Stimulated activated CD8-positive, alpha-beta memory T cell treated with anti-CD3 and anti-CD28 coated beads, Interleukin-2, amount 100 ng/mL, for 1 hour (primary cell): Measurements from ENCODE around the gene NUDT2.

Experiments
- DNase-seq, 2 donors: peaks; one replicate each; pipeline ENCODE4 v3.0.0-alpha.2; 2020; ENCODE audit warnings: low read depth in 2 of 2

NUDT2 gene

DNA sequence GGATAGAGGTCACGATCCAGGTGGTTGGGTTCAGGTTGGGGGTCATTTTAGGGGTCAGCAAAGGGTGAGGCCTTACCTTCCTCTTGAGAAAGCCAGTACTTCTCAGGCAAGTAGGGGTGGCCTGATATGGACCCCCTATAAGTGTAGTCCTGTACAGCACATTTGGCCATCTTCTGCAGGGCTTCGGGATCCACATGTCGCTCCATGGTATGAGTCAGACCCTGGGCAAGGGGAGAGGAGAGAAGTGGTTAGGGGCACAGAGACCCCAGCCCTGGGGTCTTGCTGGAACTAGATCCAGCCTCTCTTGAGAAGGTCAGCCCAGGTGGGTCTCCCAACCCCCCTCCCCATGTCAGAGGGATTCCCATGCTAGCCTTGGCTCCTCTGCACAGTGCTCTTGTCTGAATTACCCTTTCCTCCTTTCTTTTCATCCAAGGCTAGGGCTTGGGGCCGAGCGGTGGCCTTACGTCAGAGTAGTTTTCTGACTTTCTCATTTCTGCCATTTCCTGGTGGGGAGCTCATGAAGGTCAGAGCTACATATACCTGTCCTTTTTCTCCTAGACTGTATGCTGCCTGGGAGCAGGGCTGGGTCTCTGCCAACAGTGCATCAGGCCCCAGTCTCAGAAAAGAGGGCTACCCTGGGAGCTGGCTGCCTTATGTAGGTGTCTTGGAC, 56.3 kb downstream of the NUDT2 start:
- no peak for DNase-seq

DNA sequence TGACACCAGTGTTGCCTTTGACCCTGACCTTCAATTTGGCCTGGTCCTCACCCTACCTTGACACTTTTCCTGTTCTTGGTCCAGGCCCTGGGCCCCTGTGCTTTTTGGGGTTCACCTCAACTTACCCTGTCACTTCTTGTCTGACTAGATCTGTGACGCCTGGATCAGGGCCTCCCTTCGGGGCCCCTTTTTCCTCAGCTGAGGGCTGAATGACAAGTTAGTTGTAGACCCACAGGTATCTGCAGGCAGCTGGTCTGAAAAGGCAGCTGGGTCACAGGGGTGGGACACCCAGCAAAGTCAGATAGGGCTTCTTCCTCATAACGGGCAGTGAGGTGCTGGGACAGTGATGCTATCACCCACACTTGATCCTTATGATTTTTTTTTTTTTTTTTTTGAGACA, 57.3 kb downstream of the NUDT2 start:
- DNase-seq: no peak

DNA sequence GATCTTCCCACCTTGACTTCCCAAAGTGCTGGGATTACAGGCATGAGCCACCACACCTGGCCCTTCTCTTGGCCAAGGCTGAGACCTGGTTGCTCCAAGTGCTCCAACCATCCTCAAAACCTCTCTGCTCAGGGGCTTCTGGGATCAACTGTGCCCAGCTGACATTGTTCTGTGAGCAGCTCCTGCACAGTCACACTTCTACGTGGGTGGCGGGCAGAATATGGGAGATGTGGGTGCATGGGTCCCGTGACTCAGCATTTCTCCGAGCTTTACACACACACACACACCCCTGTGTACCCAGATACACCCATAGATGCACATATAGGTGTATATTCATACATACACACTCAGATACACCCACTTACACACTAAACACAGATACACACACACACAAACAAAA, 57.9 kb downstream of the NUDT2 start:
- DNase-seq: no peak

DNA sequence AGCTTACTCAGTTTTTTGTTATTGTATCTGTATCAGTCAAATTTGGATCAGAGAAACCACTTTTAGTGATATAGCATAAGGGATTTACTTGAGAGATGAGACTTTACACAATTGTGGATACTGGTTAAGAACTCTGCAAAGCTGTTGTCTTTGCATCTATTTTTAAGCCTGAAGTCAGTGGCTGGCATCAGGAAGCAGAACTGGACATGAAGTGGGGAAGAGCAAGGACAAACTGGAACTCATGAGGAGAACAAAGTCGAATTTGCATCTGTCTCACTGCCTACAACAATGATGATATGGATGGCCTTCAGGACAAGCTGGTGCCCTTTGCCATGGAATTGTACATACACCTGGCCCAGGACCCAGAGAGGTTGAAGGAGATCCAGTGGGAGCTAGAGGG, 63.1 kb downstream of the NUDT2 start:
- DNase-seq: no peak
